GM18508 (cell line): ENCODE data around the gene POLR3K.
"Not testable (repeated sequence)": the region's sequence is repeated elsewhere in the genome, so short reads cannot be mapped to it uniquely, and the experiment has no call there.

Experiments used
- ATAC-seq: cut with Tn5 transposase; IDR thresholded peaks from one replicate; pipeline ENCODE4 v1.9.1; 2021; ENCODE audit warnings: moderate number of reproducible peaks; ENCODE audit not compliant: insufficient read depth, unreplicated experiment

Gene POLR3K

GRCh38 chr16:24151-24550 lies 29.3 kb downstream of the POLR3K start:
- not testable (repeated sequence) for ATAC-seq

GRCh38 chr16:20886-21285 lies 32.5 kb downstream of the POLR3K start:
- not testable (repeated sequence) for ATAC-seq

DNA sequence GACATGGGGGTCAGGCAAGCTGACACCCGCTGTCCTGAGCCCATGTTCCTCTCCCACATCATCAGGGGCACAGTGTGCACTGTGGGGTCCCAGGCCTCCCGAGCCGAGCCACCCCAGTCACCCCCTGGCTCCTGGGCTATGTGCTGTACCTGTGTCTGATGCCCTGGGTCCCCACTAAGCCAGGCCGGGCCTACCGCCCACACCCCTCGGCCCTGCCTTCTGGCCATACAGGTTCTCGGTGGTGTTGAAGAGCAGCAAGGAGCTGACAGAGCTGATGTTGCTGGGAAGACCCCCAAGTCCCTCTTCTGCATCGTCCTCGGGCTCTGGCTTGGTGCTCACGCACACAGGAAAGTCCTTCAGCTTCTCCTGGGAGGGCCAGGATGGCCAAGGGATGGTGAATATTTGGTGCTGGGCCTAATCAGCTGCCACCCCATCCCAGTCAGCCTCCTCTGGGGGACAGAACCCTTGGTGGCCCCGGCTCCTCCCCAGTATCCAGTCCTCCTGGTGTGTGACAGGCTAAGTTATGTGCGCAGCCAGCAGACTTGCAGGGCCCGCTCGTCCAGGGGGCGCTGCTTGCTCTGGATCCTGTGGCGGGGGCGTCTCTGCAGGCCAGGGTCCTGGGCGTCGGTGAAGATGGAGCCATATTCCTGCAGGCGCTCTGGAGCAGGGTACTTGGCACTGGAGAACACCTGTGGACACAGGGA lies 36.2 kb downstream of the POLR3K start:
- not testable (repeated sequence) for ATAC-seq

DNA sequence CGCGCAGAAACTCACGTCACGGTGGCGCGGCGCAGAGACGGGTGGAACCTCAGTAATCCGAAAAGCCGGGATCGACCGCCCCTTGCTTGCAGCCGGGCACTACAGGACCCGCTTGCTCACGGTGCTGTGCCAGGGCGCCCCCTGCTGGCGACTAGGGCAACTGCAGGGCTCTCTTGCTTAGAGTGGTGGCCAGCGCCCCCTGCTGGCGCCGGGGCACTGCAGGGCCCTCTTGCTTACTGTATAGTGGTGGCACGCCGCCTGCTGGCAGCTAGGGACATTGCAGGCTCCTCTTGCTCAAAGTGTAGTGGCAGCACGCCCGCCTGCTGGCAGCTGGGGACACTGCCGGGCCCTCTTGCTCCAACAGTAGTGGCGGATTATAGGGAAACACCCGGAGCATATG lies 42.6 kb downstream of the POLR3K start:
- ATAC-seq = not testable (repeated sequence)

GRCh38 chr16:9903-10665 lies 43.3 kb downstream of the POLR3K start:
- ATAC-seq = no peak
